HG02678 (cell line): ENCODE results near the gene LAMC2.

Experiments
- ATAC-seq: cut with Tn5 transposase; IDR thresholded peaks from one replicate; pipeline ENCODE4 v1.9.1; 2021; ENCODE audit warnings: mild to moderate bottlenecking, moderate library complexity; ENCODE audit not compliant: unreplicated experiment

LAMC2 gene

DNA sequence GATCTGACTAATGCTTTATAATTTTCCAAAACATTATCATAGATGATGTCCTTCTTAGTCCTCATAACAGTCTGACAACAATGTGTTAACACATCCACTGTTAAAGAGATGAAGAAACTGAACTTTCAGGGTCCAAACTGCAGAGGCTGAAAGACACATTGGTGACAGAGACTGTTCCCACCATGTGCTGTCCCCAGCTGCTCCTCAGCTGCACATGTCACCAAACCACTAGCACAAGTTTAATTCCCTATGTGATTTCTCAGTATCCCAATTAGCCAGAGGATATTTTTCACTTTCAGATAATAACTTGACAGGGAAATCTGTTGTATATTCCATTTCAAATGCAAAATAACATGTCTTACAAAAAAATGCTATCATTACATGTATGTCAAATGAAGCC is 24.6 kb downstream of the LAMC2 start:
- ATAC-seq, result no peak

- no peak for ATAC-seq
These were observed 26.8 kb downstream of the LAMC2 start for GRCh38 chr1:183212870-183213269.

- no peak for ATAC-seq
These were observed 28.2 kb downstream of the LAMC2 start for GRCh38 chr1:183214021-183214970.

DNA sequence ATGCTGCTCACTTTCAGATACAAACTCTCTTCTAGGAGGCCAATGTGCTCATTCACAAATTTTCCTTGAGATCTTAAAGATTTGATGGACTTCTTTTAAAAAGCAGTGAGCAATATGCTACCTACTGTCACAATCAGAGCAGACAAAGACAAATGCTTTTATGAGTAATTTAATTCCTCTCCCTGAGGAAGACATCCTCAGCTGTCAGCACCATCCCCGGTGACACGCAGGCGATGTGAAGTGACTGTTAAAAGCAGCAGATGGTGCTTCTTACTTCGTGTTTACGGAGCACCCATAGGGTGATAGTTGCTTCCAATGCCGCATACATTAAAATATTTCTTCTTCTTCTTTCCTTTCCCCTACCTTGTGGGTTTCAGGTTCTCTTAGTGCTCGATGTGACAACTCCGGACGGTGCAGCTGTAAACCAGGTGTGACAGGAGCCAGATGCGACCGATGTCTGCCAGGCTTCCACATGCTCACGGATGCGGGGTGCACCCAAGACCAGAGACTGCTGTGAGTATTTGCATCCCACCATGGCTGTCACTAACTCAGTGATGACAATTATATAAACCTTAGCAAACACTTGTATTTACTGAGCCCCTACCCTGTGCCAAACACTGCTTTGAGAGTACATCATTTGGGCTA is 29.1 kb downstream of the LAMC2 start:
- ATAC-seq, result no peak

- ATAC-seq, result no peak
These were observed 29.9 kb downstream of the LAMC2 start for GRCh38 chr1:183215936-183216335.

- ATAC-seq, result no peak
These were observed 32.1 kb downstream of the LAMC2 start for GRCh38 chr1:183218027-183218618.

DNA sequence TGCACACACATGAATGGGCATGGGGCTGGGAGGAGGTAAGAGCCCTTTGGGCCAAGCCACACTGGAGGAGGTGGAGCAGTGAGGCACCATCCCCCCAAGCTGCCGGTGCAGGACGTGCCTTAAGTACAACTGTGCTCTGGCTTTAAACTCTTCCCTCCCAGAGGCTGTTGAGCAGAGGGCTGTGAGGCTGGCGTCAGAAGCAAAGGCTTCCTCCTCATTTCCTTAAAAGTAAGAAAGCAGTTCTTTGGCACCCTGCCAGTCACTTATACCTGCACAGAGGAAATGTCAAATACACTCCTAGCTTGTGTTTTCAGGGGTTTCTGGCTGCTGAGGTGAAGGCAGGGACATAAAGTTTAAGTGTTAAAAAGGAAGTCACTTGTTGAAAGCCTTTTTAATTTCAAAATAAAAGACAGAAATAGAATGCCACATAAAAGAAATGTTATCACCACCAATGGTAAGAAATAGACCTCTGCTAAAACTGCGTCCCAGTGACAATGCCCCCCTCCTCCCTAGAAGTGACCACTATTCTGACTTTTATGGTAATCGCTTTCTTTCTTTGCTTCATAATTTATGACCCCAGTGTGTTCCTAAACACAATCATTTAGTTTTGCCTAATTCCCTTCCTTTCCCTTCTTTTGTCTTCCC is 33.0 kb downstream of the LAMC2 start:
- no peak for ATAC-seq

DNA sequence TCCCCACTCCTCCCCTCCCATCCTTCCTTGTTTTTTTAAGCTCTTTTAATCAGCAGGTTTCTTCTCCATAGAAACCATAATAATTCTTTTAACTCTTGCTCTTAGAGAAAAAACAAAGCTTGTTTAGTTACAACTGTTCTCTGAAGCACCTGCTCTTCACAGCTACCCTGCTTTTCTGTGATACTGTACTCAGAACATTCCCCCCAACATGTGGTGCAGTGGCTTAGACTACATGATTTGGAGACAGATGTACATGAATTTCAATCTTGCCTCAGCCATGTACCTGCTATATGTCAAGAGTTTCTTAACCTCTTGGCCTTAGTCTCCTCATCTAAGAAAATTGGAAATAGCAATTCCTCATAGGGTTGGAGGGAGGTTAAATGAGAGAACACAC is 33.5 kb downstream of the LAMC2 start:
- ATAC-seq, result no peak

DNA sequence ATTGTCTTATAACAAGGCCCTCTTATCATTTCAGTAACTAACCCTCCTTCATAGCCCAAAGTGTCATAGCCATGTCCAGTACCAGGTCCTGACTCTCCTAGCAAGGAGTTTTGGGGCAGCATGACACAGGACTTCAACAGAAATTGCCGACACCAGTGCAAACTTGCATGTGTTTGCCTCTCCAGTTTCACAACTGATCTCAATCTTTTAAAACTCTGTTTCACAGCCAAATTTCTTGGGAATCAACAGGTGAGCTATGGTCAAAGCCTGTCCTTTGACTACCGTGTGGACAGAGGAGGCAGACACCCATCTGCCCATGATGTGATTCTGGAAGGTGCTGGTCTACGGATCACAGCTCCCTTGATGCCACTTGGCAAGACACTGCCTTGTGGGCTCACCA is 36.8 kb downstream of the LAMC2 start:
- no peak for ATAC-seq

DNA sequence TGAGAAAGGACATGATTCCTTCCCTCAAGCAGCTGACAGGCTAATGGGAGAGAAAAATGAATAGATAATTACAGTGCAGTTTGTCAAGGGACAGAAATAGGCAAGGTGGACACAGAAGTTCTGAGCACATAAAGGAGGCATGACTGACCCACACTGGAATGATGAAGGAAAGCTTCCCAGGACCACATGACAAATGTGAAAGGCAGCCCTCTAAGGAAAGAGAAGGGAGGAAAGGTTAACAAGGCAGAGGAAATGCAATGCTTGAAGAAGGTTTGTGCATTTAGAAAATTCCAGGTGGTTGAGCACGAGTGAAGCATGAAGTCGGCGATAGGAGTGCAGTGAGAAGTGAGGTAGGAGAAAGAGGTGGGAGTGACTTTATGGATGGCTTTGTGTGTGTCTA is 37.4 kb downstream of the LAMC2 start:
- no peak for ATAC-seq

DNA sequence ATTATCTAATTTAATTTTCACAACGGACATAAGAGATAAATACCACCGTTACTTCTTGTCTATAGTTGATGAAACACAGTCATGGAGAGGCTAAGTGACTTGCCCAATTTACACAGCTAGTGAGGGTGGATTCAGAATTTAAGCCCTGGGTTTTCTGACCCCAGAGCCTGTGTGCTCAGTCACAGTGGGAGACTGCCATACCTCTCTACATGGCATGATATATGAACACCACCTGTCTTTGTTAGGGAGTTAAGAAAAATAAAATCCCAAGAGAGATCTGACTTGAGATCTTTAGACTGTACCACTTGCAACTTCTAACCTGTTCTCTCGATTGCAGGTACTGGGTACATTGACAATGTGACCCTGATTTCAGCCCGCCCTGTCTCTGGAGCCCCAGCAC is 40.3 kb downstream of the LAMC2 start:
- no peak for ATAC-seq

DNA sequence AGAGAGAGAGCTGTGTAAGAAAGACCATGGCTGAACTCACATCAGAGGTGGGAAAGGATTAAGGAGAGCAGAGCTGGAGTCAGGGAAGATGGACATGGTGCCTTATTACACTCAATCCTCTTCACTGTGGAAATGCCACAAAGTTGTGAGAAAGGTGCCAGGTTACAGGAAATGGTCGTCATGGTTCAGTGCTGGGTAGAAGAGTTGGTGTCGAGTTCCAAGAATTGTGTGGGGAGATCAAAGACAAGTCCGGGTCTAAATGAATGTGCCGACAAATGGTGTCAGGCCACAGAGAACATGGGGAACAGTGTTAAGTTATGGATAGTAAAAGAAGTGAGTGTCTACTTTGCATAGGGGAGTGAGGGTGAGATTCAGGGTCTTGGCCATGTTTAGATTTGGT is 40.9 kb downstream of the LAMC2 start:
- no peak for ATAC-seq

DNA sequence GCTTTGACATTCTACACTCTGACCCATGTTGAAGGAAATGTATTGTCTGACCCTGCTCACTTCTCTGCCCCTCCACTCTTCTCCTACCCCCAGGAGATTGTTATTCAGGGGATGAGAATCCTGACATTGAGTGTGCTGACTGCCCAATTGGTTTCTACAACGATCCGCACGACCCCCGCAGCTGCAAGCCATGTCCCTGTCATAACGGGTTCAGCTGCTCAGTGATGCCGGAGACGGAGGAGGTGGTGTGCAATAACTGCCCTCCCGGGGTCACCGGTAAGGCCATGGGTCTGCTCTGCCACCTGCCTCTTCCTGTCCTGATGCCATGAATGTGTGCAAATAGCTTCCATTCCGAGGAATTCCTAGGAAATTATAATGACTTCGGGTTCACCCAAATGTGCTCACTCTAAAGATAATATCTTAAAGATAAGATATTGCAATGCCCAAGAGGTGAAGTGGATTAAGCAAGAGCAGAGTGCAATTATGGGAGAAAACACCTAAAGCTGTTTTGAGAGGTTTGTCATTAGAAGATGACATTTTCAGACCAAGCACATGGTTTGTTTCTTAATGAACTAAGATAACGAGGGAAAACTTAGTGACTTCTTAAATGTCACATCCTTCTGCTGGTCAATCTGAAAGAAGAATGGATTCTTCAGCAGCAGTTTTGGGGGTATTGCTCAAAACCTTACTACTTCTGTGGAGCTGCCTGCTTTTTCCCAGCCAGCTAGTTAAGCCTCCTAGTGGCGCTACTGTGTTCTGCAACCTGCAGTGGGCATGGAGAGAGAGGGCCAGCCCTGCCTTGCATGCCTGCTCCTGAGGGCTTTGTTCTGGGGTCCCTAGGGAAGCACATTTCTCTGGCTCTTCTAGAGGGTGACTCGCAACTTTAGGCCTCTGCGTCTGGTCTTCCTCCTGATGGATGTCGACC is 41.6 kb downstream of the LAMC2 start:
- peak; percentile 68 for ATAC-seq

DNA sequence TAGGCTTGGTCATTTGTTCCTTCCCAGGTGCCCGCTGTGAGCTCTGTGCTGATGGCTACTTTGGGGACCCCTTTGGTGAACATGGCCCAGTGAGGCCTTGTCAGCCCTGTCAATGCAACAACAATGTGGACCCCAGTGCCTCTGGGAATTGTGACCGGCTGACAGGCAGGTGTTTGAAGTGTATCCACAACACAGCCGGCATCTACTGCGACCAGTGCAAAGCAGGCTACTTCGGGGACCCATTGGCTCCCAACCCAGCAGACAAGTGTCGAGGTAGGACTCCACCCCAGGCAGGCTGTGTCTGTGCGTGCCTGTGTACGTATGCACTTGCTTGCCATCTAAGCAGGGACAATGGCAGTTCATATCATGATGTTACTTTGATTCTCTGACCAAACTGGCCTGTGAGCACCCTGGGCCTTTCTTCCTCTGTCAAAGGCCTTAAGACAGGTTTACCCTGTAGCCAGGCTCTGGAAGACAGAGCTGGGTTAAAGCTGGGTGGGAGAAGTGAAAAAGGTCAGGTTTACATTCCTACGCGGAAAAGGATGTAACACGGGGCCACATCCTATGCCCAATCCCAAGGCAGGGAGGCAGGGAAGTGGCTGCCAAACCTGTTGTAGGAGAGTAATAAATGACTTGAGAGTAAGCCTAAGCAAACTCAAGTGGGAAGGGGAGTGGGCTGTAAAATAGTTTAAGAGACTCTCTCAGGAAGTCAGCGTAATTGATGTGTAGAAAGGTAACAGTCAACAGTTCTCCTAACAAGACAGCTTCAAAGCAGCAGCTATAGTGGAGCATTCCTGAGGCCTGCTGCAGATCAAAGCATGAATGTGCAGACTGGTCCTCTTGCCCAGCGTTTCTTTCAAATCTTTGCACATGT is 42.5 kb downstream of the LAMC2 start:
- ATAC-seq, result no peak

- no peak for ATAC-seq
These were observed 44.3 kb downstream of the LAMC2 start for GRCh38 chr1:183230413-183230812.

GRCh38 chr1:183231545-183231944 is 45.5 kb downstream of the LAMC2 start:
- no peak for ATAC-seq

DNA sequence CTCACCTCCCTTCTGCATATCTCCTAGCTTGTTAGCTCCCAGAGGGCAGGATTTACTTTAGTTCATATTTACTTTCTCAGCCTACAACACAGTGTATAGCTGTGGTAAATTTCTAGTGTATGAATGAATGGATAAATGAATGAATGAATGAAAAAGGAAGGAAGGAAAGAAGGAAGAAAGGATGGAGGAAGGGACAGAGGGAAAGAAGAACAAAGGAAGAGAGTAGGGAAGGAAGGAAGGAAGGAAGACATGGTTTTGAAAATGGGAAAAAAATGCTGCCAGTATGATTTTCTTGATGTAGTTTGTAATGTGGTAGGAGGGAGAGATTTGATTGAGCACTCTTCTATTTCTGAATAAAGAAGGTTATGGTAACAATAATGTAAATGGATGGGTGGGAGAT is 47.0 kb downstream of the LAMC2 start:
- no peak for ATAC-seq

GRCh38 chr1:183234660-183235476 is 48.8 kb downstream of the LAMC2 start:
- no peak for ATAC-seq

DNA sequence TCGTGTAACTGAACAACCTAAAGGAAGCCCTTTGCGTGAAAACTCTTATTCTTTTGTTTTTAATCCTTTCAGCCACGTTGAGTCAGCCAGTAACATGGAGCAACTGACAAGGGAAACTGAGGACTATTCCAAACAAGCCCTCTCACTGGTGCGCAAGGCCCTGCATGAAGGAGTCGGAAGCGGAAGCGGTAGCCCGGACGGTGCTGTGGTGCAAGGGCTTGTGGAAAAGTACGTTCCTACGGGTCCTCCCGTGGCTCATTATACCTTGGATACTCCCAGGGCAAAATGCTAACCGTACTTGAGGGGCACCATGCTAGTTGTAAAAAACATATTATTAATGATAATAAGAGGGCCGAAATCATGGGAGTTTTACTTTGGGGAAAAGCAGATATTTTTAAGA is 49.4 kb downstream of the LAMC2 start:
- no peak for ATAC-seq
